Neural cell (in vitro differentiated cells): ENCODE results near the gene AP3B2. TPM values are rescaled to one million over a fixed set of nuclear protein-coding genes. Genes with fewer than 3 reads are reported as not detected.

Experiments
- H2AFZ ChIP-seq: fragments of 200-600, 300-800 bp; sonication (generic), shearing (Covaris generic); 2 replicates; pipeline ENCODE4 v1.6.0; 2014; ENCODE audit warnings: low read depth, mild to moderate bottlenecking, antibody characterized with exemption, low read length, moderate library complexity
- H3F3A ChIP-seq: fragments of 200-600 bp; shearing (Covaris generic); 2 replicates; pipeline ENCODE4 v1.6.1; 2016; ENCODE audit warnings: mild to moderate bottlenecking, moderate library complexity, mixed read lengths, antibody characterized with exemption, low read length; ENCODE audit not compliant: insufficient read depth, poor library complexity, severe bottlenecking
- H3K27ac ChIP-seq: fragments of 200-600, 300-800 bp; sonication (generic), shearing (Covaris generic); 2 replicates; pipeline ENCODE4 v1.5.1; 2014; ENCODE audit warnings: mild to moderate bottlenecking, low read length, moderate library complexity
- H3K27me3 ChIP-seq: fragments of 300-800, 200-600 bp; sonication (generic), shearing (Covaris generic); 2 replicates; pipeline ENCODE4 v1.6.0; 2014; ENCODE audit warnings: mild to moderate bottlenecking, low read depth, low read length, moderate library complexity; ENCODE audit not compliant: insufficient read depth
- H3K36me3 ChIP-seq: fragments of 300-800, 200-600 bp; sonication (generic), shearing (Covaris generic); 2 replicates; pipeline ENCODE4 v1.5.1; 2014; ENCODE audit warnings: mild to moderate bottlenecking, antibody characterized with exemption, low read length, moderate library complexity; ENCODE audit not compliant: insufficient read depth
- H3K4me2 ChIP-seq: fragments of 300-800, 200-600 bp; sonication (generic), shearing (Covaris generic); 2 replicates; pipeline ENCODE4 v1.6.0; 2014; ENCODE audit warnings: mild to moderate bottlenecking, low read length
- H3K4me3 ChIP-seq: fragments of 300-800, 200-600 bp; sonication (generic), shearing (Covaris generic); 2 replicates; pipeline ENCODE4 v1.5.1; 2014; ENCODE audit warnings: mild to moderate bottlenecking, low read length, moderate library complexity
- H3K79me2 ChIP-seq: fragments of 200-600 bp; shearing (Covaris generic); replicated peaks from 2 replicates; pipeline ENCODE4 v1.6.0; 2014; ENCODE audit warnings: mild to moderate bottlenecking, low read length, moderate library complexity; ENCODE audit not compliant: insufficient read depth
- H3K9ac ChIP-seq: fragments of 300-800, 200-600 bp; sonication (generic), shearing (Covaris generic); 2 replicates; pipeline ENCODE4 v1.6.1; 2016; ENCODE audit warnings: mild to moderate bottlenecking, low read length, mixed read lengths
- H3K9me2 ChIP-seq: fragments of 200-600 bp; shearing (Covaris generic); 2 replicates; pipeline ENCODE4 v1.6.1; 2016; ENCODE audit warnings: mild to moderate bottlenecking, low read length, mixed read lengths; ENCODE audit not compliant: insufficient read depth
- H3K9me3 ChIP-seq: fragments of 200-600, 300-800 bp; sonication (generic), shearing (Covaris generic); 2 replicates; pipeline ENCODE4 v1.6.1; 2016; ENCODE audit warnings: mild to moderate bottlenecking, mixed run types, low read length, moderate library complexity, mixed read lengths
- H4K20me1 ChIP-seq: fragments of 200-600 bp; shearing (Covaris generic); 2 replicates; pipeline ENCODE4 v1.6.1; 2016; ENCODE audit warnings: mild to moderate bottlenecking, mixed run types; ENCODE audit not compliant: insufficient read depth
- EP300 ChIP-seq: fragments of 450-650 bp; conservative IDR thresholded peaks from 2 replicates; pipeline ENCODE4 v1.6.1; 2014; ENCODE audit warnings: antibody characterized with exemption, mild to moderate bottlenecking, moderate library complexity; ENCODE audit not compliant: poor library complexity, severe bottlenecking
- EZH2 ChIP-seq: fragments of 200-600, 300-800 bp; shearing (Covaris generic), sonication (generic); IDR thresholded peaks from 2 replicates; pipeline ENCODE4 v1.6.1; 2014; ENCODE audit warnings: antibody characterized with exemption, low read length, borderline replicate concordance, mild to moderate bottlenecking; ENCODE audit not compliant: insufficient read depth, poor library complexity, severe bottlenecking
- MXI1 ChIP-seq: fragments of 450-650 bp; conservative IDR thresholded peaks from 2 replicates; pipeline ENCODE4 v1.6.1; 2014; ENCODE audit warnings: antibody characterized with exemption, mild to moderate bottlenecking; ENCODE audit not compliant: poor library complexity, severe bottlenecking
- POLR2AphosphoS5 ChIP-seq: IDR thresholded peaks from 2 replicates; pipeline ENCODE4 v1.6.1; 2012
- RAD21 ChIP-seq: fragments of 450-650 bp; conservative IDR thresholded peaks from 2 replicates; pipeline ENCODE4 v1.6.1; 2014; ENCODE audit warnings: antibody characterized with exemption, mild to moderate bottlenecking, moderate library complexity
- SMC3 ChIP-seq: fragments of 450-650 bp; conservative IDR thresholded peaks from 2 replicates; pipeline ENCODE4 v1.6.1; 2014; ENCODE audit warnings: antibody characterized with exemption, mild to moderate bottlenecking, moderate library complexity; ENCODE audit not compliant: poor library complexity
- TAF1 ChIP-seq: IDR thresholded peaks from 2 replicates; pipeline ENCODE4 v1.6.1; 2012; ENCODE audit warnings: low read depth
- polyA plus RNA-seq: library from polyadenylated mRNA; depleted of rRNA; stranded (reverse); fragments of >200 nt; gene quantifications from 2 replicates; pipeline ENCODE4 v1.2.3, GENCODE V29; 2014
- TF ChIP-seq, protein P1 (sequence below): fragments of 450-650 bp; IDR thresholded peaks from 2 replicates; pipeline ENCODE4 v1.5.1; 2014; ENCODE audit warnings: antibody characterized with exemption, mild to moderate bottlenecking, moderate library complexity; ENCODE audit not compliant: poor library complexity, severe bottlenecking
- TF ChIP-seq, protein P2 (sequence below): IDR thresholded peaks from 2 replicates; pipeline ENCODE4 v1.6.1; 2012; ENCODE audit warnings: borderline replicate concordance

AP3B2 gene
- polyA plus RNA-seq, 1 donor from 2014 or later = 81.9 TPM

DNA sequence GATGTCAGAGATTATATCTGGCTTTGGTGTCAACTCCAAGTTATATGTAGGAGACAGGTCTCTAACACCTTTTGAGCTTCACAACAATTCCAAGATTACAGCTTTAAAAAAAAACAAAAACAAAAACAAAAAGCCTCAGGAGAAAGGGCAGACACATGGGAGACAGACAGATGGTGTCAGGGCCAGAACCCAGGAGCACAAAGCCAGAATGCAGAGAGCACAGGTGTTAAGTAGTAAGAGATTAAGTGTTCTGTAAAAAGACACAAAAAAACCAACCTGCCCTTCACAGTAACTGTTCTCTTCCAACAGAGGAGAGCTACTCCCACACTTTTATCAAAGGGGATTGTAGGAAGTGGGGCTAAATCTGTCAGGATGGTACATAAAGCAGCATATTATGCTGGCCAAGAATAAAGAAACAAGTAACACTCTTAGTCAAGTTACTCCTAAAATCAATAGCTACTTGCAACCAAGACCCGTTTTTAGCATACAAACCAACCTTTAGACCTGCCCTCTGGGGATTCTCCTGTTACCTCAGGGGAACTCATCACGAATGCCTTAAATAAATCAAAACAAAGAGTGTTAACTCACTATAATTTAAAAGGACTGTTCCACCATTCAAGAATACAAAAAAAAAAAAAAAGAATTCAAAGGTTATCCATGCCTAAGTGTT, 68.4 kb downstream of the AP3B2 start:
- TF ChIP-seq, protein P1, sequence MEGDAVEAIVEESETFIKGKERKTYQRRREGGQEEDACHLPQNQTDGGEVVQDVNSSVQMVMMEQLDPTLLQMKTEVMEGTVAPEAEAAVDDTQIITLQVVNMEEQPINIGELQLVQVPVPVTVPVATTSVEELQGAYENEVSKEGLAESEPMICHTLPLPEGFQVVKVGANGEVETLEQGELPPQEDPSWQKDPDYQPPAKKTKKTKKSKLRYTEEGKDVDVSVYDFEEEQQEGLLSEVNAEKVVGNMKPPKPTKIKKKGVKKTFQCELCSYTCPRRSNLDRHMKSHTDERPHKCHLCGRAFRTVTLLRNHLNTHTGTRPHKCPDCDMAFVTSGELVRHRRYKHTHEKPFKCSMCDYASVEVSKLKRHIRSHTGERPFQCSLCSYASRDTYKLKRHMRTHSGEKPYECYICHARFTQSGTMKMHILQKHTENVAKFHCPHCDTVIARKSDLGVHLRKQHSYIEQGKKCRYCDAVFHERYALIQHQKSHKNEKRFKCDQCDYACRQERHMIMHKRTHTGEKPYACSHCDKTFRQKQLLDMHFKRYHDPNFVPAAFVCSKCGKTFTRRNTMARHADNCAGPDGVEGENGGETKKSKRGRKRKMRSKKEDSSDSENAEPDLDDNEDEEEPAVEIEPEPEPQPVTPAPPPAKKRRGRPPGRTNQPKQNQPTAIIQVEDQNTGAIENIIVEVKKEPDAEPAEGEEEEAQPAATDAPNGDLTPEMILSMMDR = no peak
- no peak for TF ChIP-seq EP300
- TF ChIP-seq POLR2AphosphoS5 = no peak
- TF ChIP-seq RAD21 = no peak
- TF ChIP-seq, protein P2, sequence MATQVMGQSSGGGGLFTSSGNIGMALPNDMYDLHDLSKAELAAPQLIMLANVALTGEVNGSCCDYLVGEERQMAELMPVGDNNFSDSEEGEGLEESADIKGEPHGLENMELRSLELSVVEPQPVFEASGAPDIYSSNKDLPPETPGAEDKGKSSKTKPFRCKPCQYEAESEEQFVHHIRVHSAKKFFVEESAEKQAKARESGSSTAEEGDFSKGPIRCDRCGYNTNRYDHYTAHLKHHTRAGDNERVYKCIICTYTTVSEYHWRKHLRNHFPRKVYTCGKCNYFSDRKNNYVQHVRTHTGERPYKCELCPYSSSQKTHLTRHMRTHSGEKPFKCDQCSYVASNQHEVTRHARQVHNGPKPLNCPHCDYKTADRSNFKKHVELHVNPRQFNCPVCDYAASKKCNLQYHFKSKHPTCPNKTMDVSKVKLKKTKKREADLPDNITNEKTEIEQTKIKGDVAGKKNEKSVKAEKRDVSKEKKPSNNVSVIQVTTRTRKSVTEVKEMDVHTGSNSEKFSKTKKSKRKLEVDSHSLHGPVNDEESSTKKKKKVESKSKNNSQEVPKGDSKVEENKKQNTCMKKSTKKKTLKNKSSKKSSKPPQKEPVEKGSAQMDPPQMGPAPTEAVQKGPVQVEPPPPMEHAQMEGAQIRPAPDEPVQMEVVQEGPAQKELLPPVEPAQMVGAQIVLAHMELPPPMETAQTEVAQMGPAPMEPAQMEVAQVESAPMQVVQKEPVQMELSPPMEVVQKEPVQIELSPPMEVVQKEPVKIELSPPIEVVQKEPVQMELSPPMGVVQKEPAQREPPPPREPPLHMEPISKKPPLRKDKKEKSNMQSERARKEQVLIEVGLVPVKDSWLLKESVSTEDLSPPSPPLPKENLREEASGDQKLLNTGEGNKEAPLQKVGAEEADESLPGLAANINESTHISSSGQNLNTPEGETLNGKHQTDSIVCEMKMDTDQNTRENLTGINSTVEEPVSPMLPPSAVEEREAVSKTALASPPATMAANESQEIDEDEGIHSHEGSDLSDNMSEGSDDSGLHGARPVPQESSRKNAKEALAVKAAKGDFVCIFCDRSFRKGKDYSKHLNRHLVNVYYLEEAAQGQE = no peak
- no peak for TF ChIP-seq SMC3
- TF ChIP-seq MXI1 = no peak
- TF ChIP-seq EZH2 = no peak
- no peak for TF ChIP-seq TAF1
- Histone ChIP-seq H3K9me3 (no peaks in the 10 kb centered on the region), H2AFZ (no peak overlapping the region), H4K20me1 (no peaks in the 10 kb centered on the region), H3K4me3 (no peak overlapping the region), H3K4me2 (no peak overlapping the region), H3K27ac (no peak overlapping the region), H3K9ac (no peak overlapping the region), H3K9me2 (no peaks in the 10 kb centered on the region), H3K79me2 (no peaks in the 10 kb centered on the region), H3K36me3 (no peaks in the 10 kb centered on the region), H3F3A (no peaks in the 10 kb centered on the region), H3K27me3 (peaks cover 33% of the 10 kb centered on the region)

DNA sequence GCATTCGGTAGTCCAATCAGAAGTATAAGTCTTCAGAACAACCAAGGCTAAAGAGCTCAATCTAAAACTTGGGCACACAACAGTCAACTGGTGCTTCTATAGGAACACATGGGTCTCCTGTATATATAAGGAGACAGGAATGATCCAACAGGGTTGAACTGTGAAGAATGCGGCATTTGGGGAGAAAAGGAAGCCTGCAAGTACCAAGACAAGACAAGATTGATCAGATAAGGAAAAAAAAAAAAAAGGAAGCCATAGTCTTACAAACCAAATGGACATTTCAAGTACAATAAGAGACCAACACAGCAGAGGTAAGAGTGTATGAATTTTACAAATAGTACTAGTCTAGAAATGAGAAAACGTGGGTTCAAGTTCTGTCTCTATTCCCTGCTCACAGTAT, 69.0 kb downstream of the AP3B2 start:
- no peaks in the 10 kb centered on the region for H3K79me2 ChIP-seq
- H4K20me1 ChIP-seq = no peaks in the 10 kb centered on the region
- H3K9me3 ChIP-seq = no peaks in the 10 kb centered on the region
- H3F3A ChIP-seq = no peaks in the 10 kb centered on the region
- no peak overlapping the region for H3K4me3 ChIP-seq
- no peak overlapping the region for H3K9ac ChIP-seq
- TF ChIP-seq, protein P2 = no peak
- TF ChIP-seq SMC3 = no peak
- no peak for TF ChIP-seq EP300
- no peak for TF ChIP-seq MXI1
- TF ChIP-seq EZH2 = no peak
- H3K27ac ChIP-seq = no peak overlapping the region
- peaks cover 31% of the 10 kb centered on the region for H3K27me3 ChIP-seq
- H2AFZ ChIP-seq = no peak overlapping the region
- H3K9me2 ChIP-seq = no peaks in the 10 kb centered on the region
- H3K36me3 ChIP-seq = no peaks in the 10 kb centered on the region
- H3K4me2 ChIP-seq = no peak overlapping the region
